CD4-positive, alpha-beta memory T cell (primary cell): ENCODE measurements around the gene PRSS38. TPM values are rescaled to one million over a fixed set of nuclear protein-coding genes. Genes with fewer than 3 reads are reported as not detected.

Experiments used
- CTCF ChIA-PET: fragments of 350-600 bp; sonication (Branson Sonifier 250); formaldehyde crosslinking; loops from one replicate; lab custom pipeline; 2021; ENCODE audit warnings: inconsistent platforms; ENCODE audit not compliant: partially characterized antibody; lab: Charles Lee
- POLR2A ChIA-PET: fragments of 350-600 bp; sonication (Branson Sonifier 250); formaldehyde crosslinking; loops from one replicate; lab custom pipeline; 2021; ENCODE audit not compliant: partially characterized antibody; lab: Charles Lee
- DNase-seq, 5 donors: peaks; one replicate each; pipeline versions ENCODE4 v3.0.0 to v3.0.0-alpha.2; 2020 to 2022; ENCODE audit warnings: mixed read lengths in 1 of 5
- H3K27ac ChIP-seq: one replicate; pipeline ENCODE4 v1.7.0; 2013; ENCODE audit warnings: low read depth, low read length
- H3K27me3 ChIP-seq: 2 replicates; pipeline ENCODE4 v1.7.0; 2013; ENCODE audit warnings: mild to moderate bottlenecking, low read length, moderate library complexity; ENCODE audit not compliant: insufficient read depth
- H3K36me3 ChIP-seq: 2 replicates; pipeline ENCODE4 v1.7.0; 2013; ENCODE audit warnings: mild to moderate bottlenecking, low read length, moderate library complexity; ENCODE audit not compliant: insufficient read depth
- H3K4me1 ChIP-seq: 2 replicates; pipeline ENCODE4 v1.7.0; 2013; ENCODE audit warnings: mild to moderate bottlenecking, low read length, moderate library complexity; ENCODE audit not compliant: insufficient read depth
- H3K4me3 ChIP-seq, 2 donors: one replicate each; pipeline ENCODE4 v1.7.0; 2013; ENCODE audit warnings: low read length in 2 of 2, mild to moderate bottlenecking in 1 of 2
- H3K9me3 ChIP-seq, 2 donors: one replicate each; pipeline ENCODE4 v1.7.0; 2013; ENCODE audit warnings: low read length in 2 of 2, control low read depth in 1 of 2; ENCODE audit not compliant: control insufficient read depth in 1 of 2
- H3K27ac Mint-ChIP-seq, 7 donors: one replicate each; pipeline ENCODE4 v1.8.0; 2020 to 2021; ENCODE audit warnings: mixed read lengths in 7 of 7, mild to moderate bottlenecking in 6 of 7, inconsistent platforms in 3 of 7, moderate library complexity in 3 of 7
- H3K27me3 Mint-ChIP-seq, 2 donors: one replicate each; pipeline ENCODE4 v1.8.0; 2020 to 2021; ENCODE audit warnings: mixed read lengths in 2 of 2
- H3K36me3 Mint-ChIP-seq, 2 donors: one replicate each; pipeline ENCODE4 v1.8.0; 2020 to 2021; ENCODE audit warnings: mixed read lengths in 2 of 2, inconsistent platforms in 1 of 2, mild to moderate bottlenecking in 1 of 2
- H3K4me1 Mint-ChIP-seq, 4 donors: one replicate each; pipeline ENCODE4 v1.8.0; 2020 to 2021; ENCODE audit warnings: mixed read lengths in 4 of 4, mild to moderate bottlenecking in 1 of 4
- H3K4me3 Mint-ChIP-seq, 8 donors: one replicate each; pipeline ENCODE4 v1.8.0; 2020 to 2021; ENCODE audit warnings: mixed read lengths in 8 of 8, mild to moderate bottlenecking in 7 of 8, moderate library complexity in 6 of 8, inconsistent platforms in 3 of 8
- H3K9me3 Mint-ChIP-seq, 8 donors: one replicate each; pipeline ENCODE4 v1.8.0; 2020 to 2021; ENCODE audit warnings: mixed read lengths in 8 of 8, mild to moderate bottlenecking in 5 of 8, inconsistent platforms in 3 of 8, moderate library complexity in 1 of 8
- intact Hi-C: fragments of 100-400 bp; cut with micrococcal nuclease; formaldehyde crosslinking; loops from one replicate; pipeline ENCODE4 v1.15.1; 2023
- polyA plus RNA-seq, 2 donors: library from polyadenylated mRNA; unstranded; fragments of 300-500 nt; fragmentation: Illumina TruSeq; gene quantifications; one replicate each; pipeline ENCODE4 v1.2.3, GENCODE V29; 2021
- total RNA-seq, 2 experiments: library from RNA; stranded (reverse); gene quantifications; one replicate each; pipeline ENCODE4 v1.2.3, GENCODE V29; 2021

The PRSS38 gene
- total and polyA plus RNA-seq, 4 experiments from 2014 or later: not detected

DNA sequence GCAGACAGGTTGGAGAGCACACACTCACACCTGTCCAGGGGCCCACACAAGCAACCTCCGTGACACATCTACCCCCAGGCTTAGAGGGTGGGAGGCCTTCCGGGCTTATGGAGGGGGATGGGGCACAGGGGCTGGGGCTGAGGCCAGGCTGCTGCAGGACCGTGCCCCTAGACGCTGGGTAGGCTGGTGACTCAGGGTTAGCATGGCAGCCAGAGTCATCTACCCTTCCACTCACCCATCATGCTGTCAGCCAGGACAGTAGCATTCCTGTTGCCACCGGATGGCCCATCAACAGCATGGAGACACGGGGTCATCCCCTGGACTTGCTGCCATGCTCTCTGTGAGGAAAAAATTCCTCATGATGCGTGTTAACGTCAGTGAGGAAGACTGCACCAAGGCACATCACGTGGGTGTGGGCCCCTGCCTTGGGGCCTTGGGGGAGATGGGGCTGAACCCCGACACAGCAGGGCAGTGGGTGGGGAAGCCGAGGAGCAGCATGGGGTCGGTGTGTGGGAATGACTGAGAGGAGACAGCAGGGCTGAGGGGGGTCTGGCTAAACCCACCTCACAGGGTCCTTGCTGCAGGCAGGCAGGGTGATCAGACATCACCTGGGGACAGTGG is 79.5 kb downstream of the PRSS38 start:
- H3K9me3 Mint-ChIP-seq: no peaks in the 10 kb centered on the region
- intact Hi-C loops: no loop called here
- H3K4me1 Mint-ChIP-seq: peaks cover 6 to 13% (median 9%) of the 10 kb centered on the region in 4 donors
- Histone ChIP-seq H3K27ac (no peak overlapping the region), H3K27me3 (no peaks in the 10 kb centered on the region), H3K9me3 (no peaks in the 10 kb centered on the region), H3K36me3 (no peaks in the 10 kb centered on the region), H3K4me1 (no peaks in the 10 kb centered on the region), H3K4me3 (no peak overlapping the region)
- ChIA-PET CTCF (no interaction called here), POLR2A (no interaction called here)
- no peaks in the 10 kb centered on the region for H3K27me3 Mint-ChIP-seq
- peak overlapping the region in 2 of 7 donors; percentile 12 to 57 for H3K27ac Mint-ChIP-seq
- H3K4me3 Mint-ChIP-seq: no peak overlapping the region
- DNase-seq: no peak
- H3K36me3 Mint-ChIP-seq: no peaks in the 10 kb centered on the region

Other genes with a start within 250 kb of the PRSS38 start
- 10 to 100 TPM; 32.4 to 34.1 TPM for gene JMJD4, start 80.4 kb upstream of the PRSS38 start, total RNA-seq
- 10 to 100 TPM; 22.6 to 26.9 TPM for gene JMJD4, start 80.4 kb upstream of the PRSS38 start, polyA plus RNA-seq
- gene SNAP47, start 80.2 kb upstream of the PRSS38 start, total RNA-seq: 10 to 100 TPM; 27.0 to 30.5 TPM
- gene SNAP47, start 80.2 kb upstream of the PRSS38 start, polyA plus RNA-seq: 10 to 100 TPM; 46.6 to 53.6 TPM
- gene WNT9A, start 132.3 kb downstream of the PRSS38 start, total RNA-seq: under 1 TPM; 0.08 to 0.15 TPM
- under 1 TPM in 1 of 2 donors, not detected in 1; 0.08 TPM for gene WNT9A, start 132.3 kb downstream of the PRSS38 start, polyA plus RNA-seq
- gene WNT3A, start 191.3 kb downstream of the PRSS38 start, total RNA-seq: not detected
- gene WNT3A, start 191.3 kb downstream of the PRSS38 start, polyA plus RNA-seq: not detected